SK-N-SH treated with all-trans-retinoic acid at 6 μM for 48 hours (cell line): ENCODE data around the gene ZNF611.
A peak's percentile ranks its signal among the peaks of the same experiment; 100 is the strongest.
"Not testable (repeated sequence)": the region's sequence is repeated elsewhere in the genome, so short reads cannot be mapped to it uniquely, and the experiment has no call there.

Source experiments
- ATAC-seq: fragments of 200-7000 bp; cut with Tn5 transposase; 3 replicates; pipeline ENCODE4 v1.9.1; 2020; ENCODE audit warnings: mild to moderate bottlenecking, moderate library complexity
- ARNTL ChIP-seq: fragments of 450-650 bp; formaldehyde crosslinking; IDR thresholded peaks from 2 replicates; pipeline ENCODE4 v1.5.0; 2020; ENCODE audit warnings: low read depth, mild to moderate bottlenecking, moderate library complexity, borderline replicate concordance
- BACH2 ChIP-seq: fragments of 250-450 bp; sonication (Bioruptor Pico); IDR thresholded peaks from 2 replicates; pipeline ENCODE4 v1.9.0; 2021; ENCODE audit warnings: mild to moderate bottlenecking, borderline replicate concordance
- CSDC2 ChIP-seq: fragments of 250-450 bp; sonication (Bioruptor Pico); IDR thresholded peaks from 2 replicates; pipeline ENCODE4 v1.5.0; 2020; ENCODE audit warnings: mild to moderate bottlenecking, moderate library complexity
- ESRRG ChIP-seq: fragments of 250-450 bp; sonication (Bioruptor Pico); IDR thresholded peaks from 2 replicates; pipeline ENCODE4 v1.6.1; 2021; ENCODE audit warnings: mild to moderate bottlenecking
- GLIS3 ChIP-seq: fragments of 250-450 bp; sonication (Bioruptor Pico); IDR thresholded peaks from 2 replicates; pipeline ENCODE4 v1.5.0; 2020; ENCODE audit warnings: mild to moderate bottlenecking, moderate library complexity
- OSR1 ChIP-seq: fragments of 250-450 bp; sonication (Bioruptor Pico); IDR thresholded peaks from 2 replicates; pipeline ENCODE4 v1.8.0; 2022; ENCODE audit warnings: moderate library complexity, mild to moderate bottlenecking, inconsistent platforms
- PPARA ChIP-seq: fragments of 250-450 bp; sonication (Bioruptor Pico); IDR thresholded peaks from 2 replicates; pipeline ENCODE4 v1.5.0; 2020; ENCODE audit warnings: mild to moderate bottlenecking, borderline replicate concordance
- RARB ChIP-seq: fragments of 250-450 bp; sonication (Bioruptor Pico); IDR thresholded peaks from 2 replicates; pipeline ENCODE4 v1.8.0; 2021; ENCODE audit warnings: mild to moderate bottlenecking, moderate library complexity
- SNAI2 ChIP-seq: fragments of 250-450 bp; sonication (Bioruptor Pico); IDR thresholded peaks from 2 replicates; pipeline ENCODE4 v1.5.0; 2020; ENCODE audit warnings: mild to moderate bottlenecking, moderate library complexity
- TCF4 ChIP-seq: fragments of 250-450 bp; sonication (Bioruptor Pico); IDR thresholded peaks from 2 replicates; pipeline ENCODE4 v1.8.0; 2021; ENCODE audit warnings: mild to moderate bottlenecking, moderate library complexity, borderline replicate concordance
- TOX ChIP-seq: fragments of 250-450 bp; sonication (Bioruptor Pico); IDR thresholded peaks from 2 replicates; pipeline ENCODE4 v1.8.0; 2021; ENCODE audit warnings: mild to moderate bottlenecking, moderate library complexity, borderline replicate concordance
- ZC3H10 ChIP-seq: fragments of 250-450 bp; sonication (Bioruptor Pico); IDR thresholded peaks from 2 replicates; pipeline ENCODE4 v1.5.1; 2021; ENCODE audit warnings: mild to moderate bottlenecking, moderate library complexity
- ZFP3 ChIP-seq: fragments of 250-450 bp; sonication (Bioruptor Pico); IDR thresholded peaks from 2 replicates; pipeline ENCODE4 v1.5.0; 2020; ENCODE audit warnings: mild to moderate bottlenecking, moderate library complexity
- ZFP30 ChIP-seq: fragments of 450-650 bp; formaldehyde crosslinking; IDR thresholded peaks from 2 replicates; pipeline ENCODE4 v1.5.0; 2022; ENCODE audit warnings: mild to moderate bottlenecking, moderate library complexity
- ZNF565 ChIP-seq: fragments of 450-650 bp; formaldehyde crosslinking; conservative IDR thresholded peaks from 2 replicates; pipeline ENCODE4 v1.5.0; 2020; ENCODE audit warnings: low read depth, mild to moderate bottlenecking, moderate library complexity
- ZNF70 ChIP-seq: fragments of 450-650 bp; formaldehyde crosslinking; IDR thresholded peaks from 2 replicates; pipeline ENCODE4 v1.5.0; 2020; ENCODE audit warnings: mild to moderate bottlenecking, moderate library complexity
- ZNF8 ChIP-seq: fragments of 450-650 bp; formaldehyde crosslinking; IDR thresholded peaks from 2 replicates; pipeline ENCODE4 v1.5.0; 2020; ENCODE audit warnings: mild to moderate bottlenecking, moderate library complexity
- TF ChIP-seq, protein P1 (sequence below): fragments of 250-450 bp; sonication (Bioruptor Pico); IDR thresholded peaks from 2 replicates; pipeline ENCODE4 v1.8.0; 2021; ENCODE audit warnings: low read depth, mild to moderate bottlenecking, moderate library complexity, borderline replicate concordance
- TF ChIP-seq, protein P2 (sequence below): fragments of 250-450 bp; sonication (Bioruptor Pico); IDR thresholded peaks from 2 replicates; pipeline ENCODE4 v1.5.0; 2020; ENCODE audit warnings: mild to moderate bottlenecking, moderate library complexity
- TF ChIP-seq, protein P3 (sequence below): fragments of 250-450 bp; sonication (Bioruptor Pico); IDR thresholded peaks from 2 replicates; pipeline ENCODE4 v1.5.1; 2021; ENCODE audit warnings: mild to moderate bottlenecking, moderate library complexity
- TF ChIP-seq, protein P4 (sequence below): fragments of 250-450 bp; sonication (Bioruptor Pico); IDR thresholded peaks from 2 replicates; pipeline ENCODE4 v1.5.1; 2020; ENCODE audit warnings: low read depth, mild to moderate bottlenecking, moderate library complexity
- TF ChIP-seq, protein P5 (sequence below): fragments of 250-450 bp; sonication (Bioruptor Pico); IDR thresholded peaks from 2 replicates; pipeline ENCODE4 v1.8.0; 2020; ENCODE audit warnings: mild to moderate bottlenecking, moderate library complexity, borderline replicate concordance

ZNF611 gene

DNA sequence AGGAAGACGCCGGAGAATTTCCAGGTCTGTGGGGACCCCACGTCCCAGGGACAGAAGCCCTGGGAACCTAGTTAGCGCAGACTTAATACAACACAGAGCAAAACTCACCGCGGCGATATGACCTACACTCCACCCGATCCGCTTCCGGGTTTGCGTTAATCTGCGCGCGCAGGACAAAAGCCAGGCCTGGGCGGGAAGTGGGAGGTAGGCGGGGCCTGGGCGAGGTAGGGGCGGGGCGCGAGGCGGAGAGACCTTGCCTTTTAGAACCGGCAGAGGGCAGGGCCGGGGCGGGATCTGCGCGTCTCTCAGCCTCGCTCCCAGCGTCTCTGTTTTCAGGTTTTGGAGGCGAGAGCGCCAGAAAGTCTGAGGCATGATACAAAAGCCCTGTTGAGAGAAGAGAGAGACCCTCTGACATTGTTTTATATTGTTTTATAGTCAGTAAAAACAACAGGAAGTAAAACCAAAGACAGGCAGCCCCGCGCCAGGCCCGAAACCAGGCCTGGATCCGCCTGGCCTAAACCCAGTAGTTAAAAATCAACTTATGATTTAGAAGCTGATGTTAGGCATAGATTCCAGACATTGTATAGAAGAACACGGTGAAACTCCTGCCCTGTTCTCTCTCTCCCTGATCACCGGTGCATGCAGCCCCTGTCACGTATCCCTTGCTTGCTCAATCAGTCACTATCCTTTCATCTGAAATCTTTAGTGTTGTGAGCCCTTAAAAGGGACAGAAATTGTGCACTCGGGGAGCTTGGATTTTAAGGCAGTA lies at the start of gene ZNF611:
ZNF611 (minus strand) TSS at position 152 of the 769 bp plus-strand sequence. CDS start 19,150 bp downstream, outside the sequence.
- TF ChIP-seq BACH2 (CRISPR knock-in tag) (no peak), CSDC2 (CRISPR knock-in tag) (no peak), TOX (CRISPR knock-in tag) (no peak), TCF4 (CRISPR knock-in tag) (no peak), PPARA (no peak), RARB (no peak), ESRRG (CRISPR knock-in tag) (no peak), ARNTL (no peak)
- TF ChIP-seq, protein P1, sequence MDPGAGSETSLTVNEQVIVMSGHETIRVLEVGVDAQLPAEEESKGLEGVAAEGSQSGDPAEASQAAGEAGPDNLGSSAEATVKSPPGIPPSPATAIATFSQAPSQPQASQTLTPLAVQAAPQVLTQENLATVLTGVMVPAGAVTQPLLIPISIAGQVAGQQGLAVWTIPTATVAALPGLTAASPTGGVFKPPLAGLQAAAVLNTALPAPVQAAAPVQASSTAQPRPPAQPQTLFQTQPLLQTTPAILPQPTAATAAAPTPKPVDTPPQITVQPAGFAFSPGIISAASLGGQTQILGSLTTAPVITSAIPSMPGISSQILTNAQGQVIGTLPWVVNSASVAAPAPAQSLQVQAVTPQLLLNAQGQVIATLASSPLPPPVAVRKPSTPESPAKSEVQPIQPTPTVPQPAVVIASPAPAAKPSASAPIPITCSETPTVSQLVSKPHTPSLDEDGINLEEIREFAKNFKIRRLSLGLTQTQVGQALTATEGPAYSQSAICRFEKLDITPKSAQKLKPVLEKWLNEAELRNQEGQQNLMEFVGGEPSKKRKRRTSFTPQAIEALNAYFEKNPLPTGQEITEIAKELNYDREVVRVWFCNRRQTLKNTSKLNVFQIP (CRISPR knock-in tag): no peak
- ATAC-seq: peak; percentile 99

DNA sequence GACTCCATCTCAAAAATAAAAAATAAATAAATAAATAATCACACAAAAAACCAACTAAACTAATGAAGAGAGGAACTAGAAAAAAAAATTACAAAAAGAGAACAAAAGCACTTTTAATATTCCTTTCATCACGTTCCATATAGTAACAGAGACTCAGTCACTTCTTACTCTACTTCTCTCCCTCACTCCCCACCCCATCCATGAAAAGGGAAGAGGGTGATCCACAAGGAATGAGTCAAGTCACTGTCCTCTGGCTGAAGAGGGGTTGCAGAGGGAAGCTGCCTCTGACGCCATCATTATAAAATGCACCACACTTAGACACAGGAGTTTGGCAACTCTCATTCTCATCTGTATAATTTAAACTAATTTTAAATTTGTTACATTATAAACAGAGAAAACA lies 48.0 kb upstream of the ZNF611 start:
- not testable (repeated sequence) for ATAC-seq

DNA sequence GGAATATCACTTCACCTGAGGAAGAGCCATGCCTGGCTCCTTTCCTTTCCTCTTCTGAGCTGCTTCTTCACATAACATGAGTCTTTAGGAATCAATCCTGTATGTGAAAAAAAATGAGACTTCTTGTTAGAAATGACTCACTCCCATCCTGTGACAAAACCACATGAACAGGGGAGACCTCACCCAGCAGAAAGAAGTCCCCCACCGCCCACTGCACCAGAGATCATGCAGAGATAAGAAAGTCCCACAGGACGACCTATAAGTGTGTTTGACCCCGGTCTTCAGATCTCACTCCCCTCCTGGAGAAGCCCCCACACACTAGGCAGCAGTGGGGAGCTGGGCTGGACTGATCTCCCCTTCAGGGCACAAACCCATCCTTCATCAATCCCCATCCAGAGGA lies 44.0 kb upstream of the ZNF611 start:
- TF ChIP-seq BACH2 (CRISPR knock-in tag) (no peak), TOX (CRISPR knock-in tag) (no peak), ZFP30 (CRISPR knock-in tag) (no peak), ARNTL (no peak), SNAI2 (CRISPR knock-in tag) (no peak), ZNF70 (CRISPR knock-in tag) (no peak), TCF4 (CRISPR knock-in tag) (no peak), ZFP3 (CRISPR knock-in tag) (no peak), CSDC2 (CRISPR knock-in tag) (no peak), PPARA (no peak), OSR1 (CRISPR knock-in tag) (no peak), ESRRG (CRISPR knock-in tag) (no peak), ZNF565 (CRISPR knock-in tag) (no peak), ZNF8 (CRISPR knock-in tag) (no peak), GLIS3 (CRISPR knock-in tag) (no peak)
- TF ChIP-seq, protein P2, sequence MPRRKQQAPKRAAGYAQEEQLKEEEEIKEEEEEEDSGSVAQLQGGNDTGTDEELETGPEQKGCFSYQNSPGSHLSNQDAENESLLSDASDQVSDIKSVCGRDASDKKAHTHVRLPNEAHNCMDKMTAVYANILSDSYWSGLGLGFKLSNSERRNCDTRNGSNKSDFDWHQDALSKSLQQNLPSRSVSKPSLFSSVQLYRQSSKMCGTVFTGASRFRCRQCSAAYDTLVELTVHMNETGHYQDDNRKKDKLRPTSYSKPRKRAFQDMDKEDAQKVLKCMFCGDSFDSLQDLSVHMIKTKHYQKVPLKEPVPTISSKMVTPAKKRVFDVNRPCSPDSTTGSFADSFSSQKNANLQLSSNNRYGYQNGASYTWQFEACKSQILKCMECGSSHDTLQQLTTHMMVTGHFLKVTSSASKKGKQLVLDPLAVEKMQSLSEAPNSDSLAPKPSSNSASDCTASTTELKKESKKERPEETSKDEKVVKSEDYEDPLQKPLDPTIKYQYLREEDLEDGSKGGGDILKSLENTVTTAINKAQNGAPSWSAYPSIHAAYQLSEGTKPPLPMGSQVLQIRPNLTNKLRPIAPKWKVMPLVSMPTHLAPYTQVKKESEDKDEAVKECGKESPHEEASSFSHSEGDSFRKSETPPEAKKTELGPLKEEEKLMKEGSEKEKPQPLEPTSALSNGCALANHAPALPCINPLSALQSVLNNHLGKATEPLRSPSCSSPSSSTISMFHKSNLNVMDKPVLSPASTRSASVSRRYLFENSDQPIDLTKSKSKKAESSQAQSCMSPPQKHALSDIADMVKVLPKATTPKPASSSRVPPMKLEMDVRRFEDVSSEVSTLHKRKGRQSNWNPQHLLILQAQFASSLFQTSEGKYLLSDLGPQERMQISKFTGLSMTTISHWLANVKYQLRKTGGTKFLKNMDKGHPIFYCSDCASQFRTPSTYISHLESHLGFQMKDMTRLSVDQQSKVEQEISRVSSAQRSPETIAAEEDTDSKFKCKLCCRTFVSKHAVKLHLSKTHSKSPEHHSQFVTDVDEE (CRISPR knock-in tag): no peak
- TF ChIP-seq, protein P3, sequence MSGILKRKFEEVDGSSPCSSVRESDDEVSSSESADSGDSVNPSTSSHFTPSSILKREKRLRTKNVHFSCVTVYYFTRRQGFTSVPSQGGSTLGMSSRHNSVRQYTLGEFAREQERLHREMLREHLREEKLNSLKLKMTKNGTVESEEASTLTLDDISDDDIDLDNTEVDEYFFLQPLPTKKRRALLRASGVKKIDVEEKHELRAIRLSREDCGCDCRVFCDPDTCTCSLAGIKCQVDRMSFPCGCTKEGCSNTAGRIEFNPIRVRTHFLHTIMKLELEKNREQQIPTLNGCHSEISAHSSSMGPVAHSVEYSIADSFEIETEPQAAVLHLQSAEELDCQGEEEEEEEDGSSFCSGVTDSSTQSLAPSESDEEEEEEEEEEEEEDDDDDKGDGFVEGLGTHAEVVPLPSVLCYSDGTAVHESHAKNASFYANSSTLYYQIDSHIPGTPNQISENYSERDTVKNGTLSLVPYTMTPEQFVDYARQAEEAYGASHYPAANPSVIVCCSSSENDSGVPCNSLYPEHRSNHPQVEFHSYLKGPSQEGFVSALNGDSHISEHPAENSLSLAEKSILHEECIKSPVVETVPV: no peak
- TF ChIP-seq, protein P4, sequence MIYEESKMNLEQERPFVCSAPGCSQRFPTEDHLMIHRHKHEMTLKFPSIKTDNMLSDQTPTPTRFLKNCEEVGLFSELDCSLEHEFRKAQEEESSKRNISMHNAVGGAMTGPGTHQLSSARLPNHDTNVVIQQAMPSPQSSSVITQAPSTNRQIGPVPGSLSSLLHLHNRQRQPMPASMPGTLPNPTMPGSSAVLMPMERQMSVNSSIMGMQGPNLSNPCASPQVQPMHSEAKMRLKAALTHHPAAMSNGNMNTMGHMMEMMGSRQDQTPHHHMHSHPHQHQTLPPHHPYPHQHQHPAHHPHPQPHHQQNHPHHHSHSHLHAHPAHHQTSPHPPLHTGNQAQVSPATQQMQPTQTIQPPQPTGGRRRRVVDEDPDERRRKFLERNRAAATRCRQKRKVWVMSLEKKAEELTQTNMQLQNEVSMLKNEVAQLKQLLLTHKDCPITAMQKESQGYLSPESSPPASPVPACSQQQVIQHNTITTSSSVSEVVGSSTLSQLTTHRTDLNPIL: no peak
- no peak for ATAC-seq

DNA sequence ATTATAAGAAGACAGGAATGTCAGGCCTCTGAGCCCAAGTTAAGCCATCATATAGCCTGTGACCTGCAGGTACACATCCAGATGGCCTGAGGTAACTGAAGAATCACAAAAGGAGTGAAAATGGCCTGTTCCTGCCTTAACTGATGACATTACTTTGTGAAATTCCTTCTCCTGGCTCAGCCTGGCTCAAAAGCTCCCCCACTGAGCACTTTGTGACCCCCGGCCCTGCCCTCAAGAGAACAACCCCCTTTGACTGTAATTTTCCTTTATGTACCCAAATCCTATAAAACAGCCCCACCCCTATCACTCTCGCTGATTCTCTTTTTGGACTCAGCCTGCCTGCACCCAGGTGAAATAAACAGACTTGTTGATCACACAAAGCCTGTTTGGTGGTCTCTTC lies 21.6 kb upstream of the ZNF611 start:
- not testable (repeated sequence) for ATAC-seq

DNA sequence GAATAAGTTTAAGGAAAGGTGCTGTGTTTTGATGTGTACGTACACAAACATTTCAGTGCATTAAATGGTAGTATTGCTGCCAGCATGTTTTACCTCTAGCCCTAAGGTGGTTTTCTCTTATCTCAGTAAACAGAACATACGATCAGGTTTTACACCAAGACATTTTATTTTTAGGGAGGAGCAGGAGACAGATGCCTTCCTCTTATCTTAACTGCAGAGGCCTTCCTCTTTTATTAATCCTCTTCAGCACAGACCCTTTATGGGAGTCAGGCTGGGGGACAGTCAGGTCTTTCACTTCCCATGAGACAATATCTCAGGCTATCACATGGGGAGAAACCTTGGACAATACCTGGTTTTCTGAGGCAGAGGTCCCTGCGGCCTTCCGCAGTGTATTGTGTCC lies 14.9 kb upstream of the ZNF611 start:
- no peak for ATAC-seq
- TF ChIP-seq ZNF8 (CRISPR knock-in tag) (no peak), PPARA (no peak), BACH2 (CRISPR knock-in tag) (no peak), ZC3H10 (CRISPR knock-in tag) (no peak), TOX (CRISPR knock-in tag) (no peak), RARB (no peak), TCF4 (CRISPR knock-in tag) (no peak)
- TF ChIP-seq, protein P4: no peak
- TF ChIP-seq, protein P5, sequence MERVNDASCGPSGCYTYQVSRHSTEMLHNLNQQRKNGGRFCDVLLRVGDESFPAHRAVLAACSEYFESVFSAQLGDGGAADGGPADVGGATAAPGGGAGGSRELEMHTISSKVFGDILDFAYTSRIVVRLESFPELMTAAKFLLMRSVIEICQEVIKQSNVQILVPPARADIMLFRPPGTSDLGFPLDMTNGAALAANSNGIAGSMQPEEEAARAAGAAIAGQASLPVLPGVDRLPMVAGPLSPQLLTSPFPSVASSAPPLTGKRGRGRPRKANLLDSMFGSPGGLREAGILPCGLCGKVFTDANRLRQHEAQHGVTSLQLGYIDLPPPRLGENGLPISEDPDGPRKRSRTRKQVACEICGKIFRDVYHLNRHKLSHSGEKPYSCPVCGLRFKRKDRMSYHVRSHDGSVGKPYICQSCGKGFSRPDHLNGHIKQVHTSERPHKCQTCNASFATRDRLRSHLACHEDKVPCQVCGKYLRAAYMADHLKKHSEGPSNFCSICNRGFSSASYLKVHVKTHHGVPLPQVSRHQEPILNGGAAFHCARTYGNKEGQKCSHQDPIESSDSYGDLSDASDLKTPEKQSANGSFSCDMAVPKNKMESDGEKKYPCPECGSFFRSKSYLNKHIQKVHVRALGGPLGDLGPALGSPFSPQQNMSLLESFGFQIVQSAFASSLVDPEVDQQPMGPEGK: no peak
